Thyroid gland (tissue), 4 donors: ENCODE results near the gene CYFIP1. TPM values are rescaled to one million over a fixed set of nuclear protein-coding genes. Genes with fewer than 3 reads are reported as not detected.

Source experiments
- DNase-seq, 2 donors: peaks; one replicate each; pipeline ENCODE4 v3.0.0-alpha.2; 2019
- H3K27ac ChIP-seq, 3 donors: fragments of 200-600 bp; sonication (generic); 1 replicate in 2 of 3; 2 replicates in 1 of 3; pipeline ENCODE4 v1.5.1; 2016 to 2019; ENCODE audit warnings: mild to moderate bottlenecking in 1 of 3, moderate library complexity in 1 of 3
- H3K27me3 ChIP-seq: fragments of 200-600 bp; sonication (generic); one replicate; pipeline ENCODE4 v1.5.1; 2019
- H3K36me3 ChIP-seq, 2 donors: fragments of 200-600 bp; sonication (generic); one replicate each; pipeline ENCODE4 v1.5.1; 2016 to 2019
- H3K4me1 ChIP-seq, 2 donors: fragments of 200-600 bp; sonication (generic); one replicate each; pipeline ENCODE4 v1.5.1; 2017 to 2019
- H3K4me3 ChIP-seq, 3 donors: fragments of 200-600 bp; sonication (generic); replicated peaks in 1 of 3; 1 replicate in 2 of 3; 2 replicates in 1 of 3; pipeline ENCODE4 v1.5.1; 2016; ENCODE audit warnings: mild to moderate bottlenecking in 1 of 3
- H3K9me3 ChIP-seq: fragments of 200-600 bp; sonication (generic); one replicate; pipeline ENCODE4 v1.5.1; 2017
- CTCF ChIP-seq, 6 experiments: fragments of 200-600 bp in 3 of 6; fragments of 450-650 bp in 3 of 6; sonication (generic) in 3 of 6; IDR thresholded peaks; one replicate each; pipeline ENCODE4 v1.5.1; 2016 to 2019; ENCODE audit warnings: antibody characterized with exemption in 6 of 6, mild to moderate bottlenecking in 2 of 6, inconsistent platforms in 1 of 6, moderate library complexity in 1 of 6
- POLR2A ChIP-seq, 2 donors: fragments of 450-650 bp; IDR thresholded peaks; one replicate each; pipeline ENCODE4 v1.6.1; 2017; ENCODE audit warnings: antibody characterized with exemption in 2 of 2, mild to moderate bottlenecking in 2 of 2, moderate library complexity in 1 of 2
- WGBS, 2 donors: methylation state at CpG; one replicate each; pipeline ENCODE4 v1.1.5; 2017; 5-methylcytosine and 5-hydroxymethylcytosine counted together
- intact Hi-C: fragments of 100-400 bp; cut with DNase I; formaldehyde crosslinking; loops from one replicate; pipeline ENCODE4 v1.15.1; 2023
- total RNA-seq, 4 donors: library from RNA; depleted of rRNA; stranded (reverse); fragments of >200 nt; gene quantifications; one replicate each; pipeline ENCODE4 v1.2.3, GENCODE V29; 2016

Gene CYFIP1
- total RNA-seq, 4 donors from 2014 or later = 89.1 to 138 (median 131) TPM

GRCh38 chr15:22823495-22824128, 156.6 kb downstream of the CYFIP1 start:
- H3K4me3 ChIP-seq = no peak overlapping the region
- H3K27ac ChIP-seq = no peak overlapping the region
- no peaks in the 10 kb centered on the region for H3K9me3 ChIP-seq
- no peaks in the 10 kb centered on the region for H3K27me3 ChIP-seq
- H3K36me3 ChIP-seq = peaks cover 19 to 47% of the 10 kb centered on the region in 2 donors
- H3K4me1 ChIP-seq = no peaks in the 10 kb centered on the region
- 92 to 99% methylated on average over 21 to 22 of the region's 29 CpGs for WGBS, 2 donors
- TF ChIP-seq CTCF (IDR thresholded peaks at IDR 0.05) = no peak
- TF ChIP-seq POLR2A (IDR thresholded peaks at IDR 0.05) = no peak
- DNase-seq = no peak
- intact Hi-C loops = no loop called here

GRCh38 chr15:22819651-22820050, 160.5 kb downstream of the CYFIP1 start:
- no peak overlapping the region for H3K4me3 ChIP-seq
- WGBS, 2 donors = 81 to 84% methylated on average over 2 of the region's 2 CpGs
- no peaks in the 10 kb centered on the region for H3K9me3 ChIP-seq
- H3K36me3 ChIP-seq = peaks cover 11 to 27% of the 10 kb centered on the region in 2 donors
- no peak for TF ChIP-seq CTCF (IDR thresholded peaks at IDR 0.05)
- no peak for TF ChIP-seq POLR2A (IDR thresholded peaks at IDR 0.05)
- H3K27me3 ChIP-seq = no peaks in the 10 kb centered on the region
- no peak for DNase-seq
- intact Hi-C loops = no loop called here
- H3K27ac ChIP-seq = no peak overlapping the region
- no peaks in the 10 kb centered on the region for H3K4me1 ChIP-seq

Other genes starting within 250 kb of the CYFIP1 start
- 10 to 100 TPM; 18.5 to 35.4 (median 19.4) TPM for gene NIPA1, start 193.7 kb downstream of the CYFIP1 start, total RNA-seq
- 10 to 100 TPM; 50.3 to 67.2 (median 56.4) TPM for gene NIPA2, start 141.7 kb downstream of the CYFIP1 start, total RNA-seq
- gene TUBGCP5, start 59.2 kb upstream of the CYFIP1 start, total RNA-seq = 10 to 100 TPM; 21.9 to 48.4 (median 24.8) TPM
- gene GOLGA6L1, start 156.5 kb upstream of the CYFIP1 start, total RNA-seq = not detected